ENCODE results near the gene MROH9.

The MROH9 gene

DNA sequence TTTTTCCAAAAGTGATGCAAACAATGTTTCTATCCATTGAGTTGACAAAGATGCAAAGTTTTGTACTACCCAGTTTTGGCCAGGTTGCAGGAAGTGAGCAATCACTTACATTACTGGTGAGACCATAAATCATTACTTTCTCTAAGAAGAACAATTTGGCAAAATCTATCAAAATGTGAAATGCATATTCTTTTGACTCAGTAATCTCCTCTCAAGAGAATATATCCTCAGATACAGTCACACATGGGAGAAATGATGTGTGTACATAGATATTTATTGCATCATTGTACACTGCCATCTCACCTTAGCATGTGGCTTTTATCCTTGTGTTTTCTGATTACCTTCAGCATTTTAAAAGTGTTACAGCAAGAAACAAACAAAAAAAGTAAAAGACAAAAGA is 103.0 kb downstream of the MROH9 start:
- H3K27me3 ChIP-seq (ENCODE audit: control insufficient read depth, insufficient read depth, low read length) = no peaks in the 10 kb centered on the region

DNA sequence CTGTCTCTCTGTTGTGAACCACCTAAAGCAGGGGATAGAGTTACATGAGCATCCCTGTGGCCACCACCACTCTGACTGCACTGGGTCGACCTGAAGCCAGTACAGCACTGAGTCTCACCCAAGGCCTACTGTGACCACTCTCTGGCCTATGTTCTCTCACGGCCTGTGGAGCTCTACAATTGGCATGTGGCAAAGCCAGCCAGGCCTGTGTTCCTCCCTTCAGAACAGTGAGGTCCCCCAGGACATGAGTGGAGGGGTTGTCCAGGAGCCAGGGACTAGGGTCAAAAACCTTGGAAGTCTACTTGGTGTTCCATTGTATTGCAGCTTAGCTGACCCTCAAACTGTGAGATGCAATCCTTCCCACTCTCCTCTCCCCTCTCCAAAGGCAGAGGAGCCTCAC is 112.7 kb downstream of the MROH9 start:
- H3K4me3 ChIP-seq (ENCODE audit: low read length) = no peak overlapping the region
- H3K9me3 ChIP-seq (replicated peaks; ENCODE audit: low read length) = no peaks in the 10 kb centered on the region
- H3K9ac ChIP-seq (ENCODE audit: low read depth, low read length) = no peak overlapping the region
- no peaks in the 10 kb centered on the region for H3K27me3 ChIP-seq (ENCODE audit: control insufficient read depth, insufficient read depth, low read length)
- H3K36me3 ChIP-seq (ENCODE audit: insufficient read depth, low read length) = no peaks in the 10 kb centered on the region
- no peaks in the 10 kb centered on the region for H3K4me1 ChIP-seq (ENCODE audit: control insufficient read depth, insufficient read depth, low read length)
- no peak overlapping the region for H3K4me2 ChIP-seq (ENCODE audit: low read length)

More for the DNA sequence above, 103.0 kb downstream of the MROH9 start:
- Histone ChIP-seq H3K4me1 (ENCODE audit: control insufficient read depth, insufficient read depth, low read length) (no peaks in the 10 kb centered on the region), H3K36me3 (ENCODE audit: insufficient read depth, low read length) (no peaks in the 10 kb centered on the region), H3K4me3 (ENCODE audit: low read length) (no peak overlapping the region), H3K9ac (ENCODE audit: low read depth, low read length) (no peak overlapping the region), H3K4me2 (ENCODE audit: low read length) (no peak overlapping the region), H3K9me3 (replicated peaks; ENCODE audit: low read length) (no peaks in the 10 kb centered on the region)

DNA sequence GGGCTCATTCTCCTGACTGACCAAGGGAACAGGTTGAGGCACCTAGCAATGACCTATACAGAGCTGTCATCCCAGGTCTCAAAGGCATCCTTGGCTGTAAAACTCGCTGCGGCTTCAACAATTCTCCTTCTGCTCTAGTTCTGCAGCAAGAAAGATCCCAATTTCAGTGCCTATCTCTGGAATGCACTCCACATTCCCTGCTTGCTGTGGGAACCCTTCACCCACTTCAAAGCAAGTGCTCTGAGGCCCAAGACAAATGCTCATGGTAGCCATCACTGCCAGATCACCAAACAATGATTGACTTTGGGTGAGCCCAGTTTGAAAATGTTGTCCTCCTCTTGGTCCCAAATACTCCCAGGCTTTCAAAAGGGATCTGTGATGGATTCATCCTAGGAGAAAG is 117.6 kb downstream of the MROH9 start:
- Histone ChIP-seq H3K4me1 (ENCODE audit: control insufficient read depth, insufficient read depth, low read length) (no peaks in the 10 kb centered on the region), H3K4me2 (ENCODE audit: low read length) (no peak overlapping the region), H3K9me3 (replicated peaks; ENCODE audit: low read length) (no peaks in the 10 kb centered on the region), H3K27me3 (ENCODE audit: control insufficient read depth, insufficient read depth, low read length) (no peaks in the 10 kb centered on the region), H3K9ac (ENCODE audit: low read depth, low read length) (no peak overlapping the region), H3K4me3 (ENCODE audit: low read length) (no peak overlapping the region), H3K36me3 (ENCODE audit: insufficient read depth, low read length) (no peaks in the 10 kb centered on the region)

DNA sequence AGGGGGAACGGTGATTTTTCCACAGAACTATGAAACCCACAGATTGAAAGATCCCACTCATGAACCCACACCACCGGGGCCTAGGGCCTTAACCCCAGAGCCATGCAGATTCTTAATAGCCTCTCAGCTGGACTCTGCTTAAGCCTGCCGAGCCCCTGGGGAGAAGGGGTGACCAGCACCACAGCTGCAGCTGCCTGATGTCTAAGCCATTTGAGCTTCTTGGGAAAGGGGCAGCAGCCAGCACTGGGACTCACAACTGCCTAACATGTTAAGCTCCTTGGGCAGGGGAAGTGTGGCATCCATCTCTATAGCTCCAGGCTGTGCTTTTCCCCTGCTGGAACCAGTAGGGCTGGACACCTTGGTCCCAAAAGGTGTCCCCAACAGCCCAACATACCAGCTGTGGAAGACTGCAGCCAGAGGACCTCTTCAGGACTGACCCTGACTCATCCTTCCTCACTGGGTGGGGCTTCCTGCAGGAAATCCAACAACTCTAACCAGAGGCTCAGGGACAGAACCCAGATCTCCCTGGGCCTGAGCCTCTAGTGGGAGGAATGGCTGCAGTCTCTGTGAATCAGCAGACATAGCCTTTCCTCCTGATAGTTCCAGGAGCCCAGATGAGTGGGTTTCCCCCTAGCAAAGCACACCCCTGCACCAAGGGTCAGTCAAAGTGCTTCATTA is 120.8 kb downstream of the MROH9 start:
- no peaks in the 10 kb centered on the region for H3K27me3 ChIP-seq (ENCODE audit: control insufficient read depth, insufficient read depth, low read length)
- no peak overlapping the region for H3K9ac ChIP-seq (ENCODE audit: low read depth, low read length)
- H3K9me3 ChIP-seq (replicated peaks; ENCODE audit: low read length) = no peaks in the 10 kb centered on the region
- H3K4me3 ChIP-seq (ENCODE audit: low read length) = no peak overlapping the region
- no peak overlapping the region for H3K4me2 ChIP-seq (ENCODE audit: low read length)
- no peaks in the 10 kb centered on the region for H3K36me3 ChIP-seq (ENCODE audit: insufficient read depth, low read length)
- H3K4me1 ChIP-seq (ENCODE audit: control insufficient read depth, insufficient read depth, low read length) = no peaks in the 10 kb centered on the region

DNA sequence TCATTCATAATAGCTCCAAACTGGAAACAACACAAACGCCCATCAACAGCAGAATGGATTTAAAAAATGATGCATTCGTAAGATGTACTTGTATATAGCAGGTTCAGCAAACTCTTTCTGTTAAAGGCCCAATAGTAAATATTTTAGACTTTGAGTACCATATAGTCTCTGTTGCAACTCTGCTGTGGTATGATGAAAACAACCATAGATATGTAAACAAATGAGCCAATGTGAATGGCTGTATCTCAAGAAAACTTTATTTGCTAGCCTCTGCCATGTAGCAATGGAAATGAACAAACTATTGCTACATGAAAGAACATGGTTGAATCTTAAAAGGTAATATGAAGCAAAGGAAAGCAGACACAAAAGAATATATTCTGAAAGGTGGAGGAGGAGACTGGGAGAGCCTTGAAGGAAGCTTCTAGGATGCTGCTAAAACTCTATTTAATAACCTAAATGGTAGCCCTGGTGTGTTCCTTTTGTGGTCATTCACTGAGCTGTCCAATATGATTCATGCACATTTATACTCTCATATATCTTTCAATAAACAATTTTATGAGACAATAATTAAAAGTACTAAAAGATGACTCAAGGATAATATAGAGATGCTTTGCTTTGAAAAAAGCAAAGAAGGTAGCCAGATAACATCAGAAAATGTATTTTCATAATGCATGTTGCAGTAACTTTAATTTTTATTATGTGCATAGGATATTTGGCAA is 126.2 kb downstream of the MROH9 start:
- Histone ChIP-seq H3K4me2 (ENCODE audit: low read length) (no peak overlapping the region), H3K4me3 (ENCODE audit: low read length) (no peak overlapping the region), H3K9me3 (replicated peaks; ENCODE audit: low read length) (no peaks in the 10 kb centered on the region), H3K27me3 (ENCODE audit: control insufficient read depth, insufficient read depth, low read length) (peaks cover 6% of the 10 kb centered on the region), H3K4me1 (ENCODE audit: control insufficient read depth, insufficient read depth, low read length) (no peaks in the 10 kb centered on the region), H3K9ac (ENCODE audit: low read depth, low read length) (no peak overlapping the region), H3K36me3 (ENCODE audit: insufficient read depth, low read length) (no peaks in the 10 kb centered on the region)

DNA sequence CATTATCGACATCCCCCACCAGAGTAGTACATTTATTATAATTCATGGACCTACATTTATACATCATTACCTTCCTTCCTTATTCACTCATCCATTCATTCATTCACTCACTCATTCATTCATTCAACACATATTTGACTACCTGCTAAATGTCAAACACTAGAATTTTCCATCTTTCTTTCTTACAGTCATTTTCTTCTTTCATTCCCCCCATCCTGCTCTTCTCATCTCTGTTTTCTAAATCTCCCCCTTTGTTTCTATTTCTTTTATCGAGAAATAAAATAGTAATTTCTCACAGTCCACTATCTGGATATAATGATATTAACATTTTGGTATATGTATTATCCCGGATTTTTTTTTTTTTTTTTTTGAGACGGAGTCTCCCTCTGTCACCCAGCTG is 127.6 kb downstream of the MROH9 start:
- no peak overlapping the region for H3K9ac ChIP-seq (ENCODE audit: low read depth, low read length)
- no peak overlapping the region for H3K4me3 ChIP-seq (ENCODE audit: low read length)
- peaks cover 6% of the 10 kb centered on the region for H3K27me3 ChIP-seq (ENCODE audit: control insufficient read depth, insufficient read depth, low read length)
- H3K4me1 ChIP-seq (ENCODE audit: control insufficient read depth, insufficient read depth, low read length) = no peaks in the 10 kb centered on the region
- H3K36me3 ChIP-seq (ENCODE audit: insufficient read depth, low read length) = no peaks in the 10 kb centered on the region
- no peaks in the 10 kb centered on the region for H3K9me3 ChIP-seq (replicated peaks; ENCODE audit: low read length)
- no peak overlapping the region for H3K4me2 ChIP-seq (ENCODE audit: low read length)

DNA sequence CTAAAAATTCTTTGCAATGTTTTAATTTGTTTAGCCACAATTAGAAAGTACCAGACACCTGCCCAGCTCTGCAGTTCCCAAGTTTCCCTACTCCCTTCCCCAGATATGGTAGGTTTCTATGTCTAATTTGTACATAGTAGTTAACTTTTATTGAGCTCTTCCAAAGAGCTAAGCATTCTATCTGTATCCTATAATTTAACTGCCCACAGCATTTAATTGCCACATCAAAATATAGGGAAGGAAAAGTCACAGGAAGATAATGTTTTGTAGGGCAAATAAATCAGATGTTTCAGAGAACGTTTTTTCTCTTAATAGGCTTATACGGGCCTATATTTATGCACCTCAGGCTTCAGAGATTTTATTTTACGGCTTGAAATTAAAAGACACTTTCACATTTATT is 139.7 kb downstream of the MROH9 start:
- Histone ChIP-seq H3K4me1 (ENCODE audit: control insufficient read depth, insufficient read depth, low read length) (no peaks in the 10 kb centered on the region), H3K9me3 (replicated peaks; ENCODE audit: low read length) (no peaks in the 10 kb centered on the region), H3K9ac (ENCODE audit: low read depth, low read length) (no peak overlapping the region), H3K27me3 (ENCODE audit: control insufficient read depth, insufficient read depth, low read length) (no peaks in the 10 kb centered on the region), H3K36me3 (ENCODE audit: insufficient read depth, low read length) (no peaks in the 10 kb centered on the region), H3K4me2 (ENCODE audit: low read length) (no peak overlapping the region), H3K4me3 (ENCODE audit: low read length) (no peak overlapping the region)

DNA sequence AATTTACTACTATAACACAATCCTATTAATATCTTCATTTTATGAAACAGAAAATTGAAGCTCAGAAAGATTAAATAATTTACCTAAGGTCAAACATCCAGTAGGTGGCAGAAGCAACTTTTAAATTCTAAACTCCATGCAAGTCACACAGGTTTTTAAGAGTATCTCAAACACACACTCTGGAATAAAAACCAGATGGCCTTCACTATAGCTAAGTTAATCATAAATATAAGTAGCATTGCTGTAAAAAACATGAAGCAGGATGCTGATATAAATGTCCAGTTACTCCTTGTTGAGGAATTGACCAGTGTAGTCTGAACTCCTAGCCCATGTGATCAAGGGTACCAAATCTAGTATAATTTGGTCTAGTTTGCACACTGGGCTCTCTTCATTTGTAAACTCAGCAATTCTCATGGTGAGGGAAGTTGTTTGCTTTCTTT is 146.0 kb downstream of the MROH9 start:
- H3K27me3 ChIP-seq (ENCODE audit: control insufficient read depth, insufficient read depth, low read length) = no peaks in the 10 kb centered on the region
- H3K9me3 ChIP-seq (replicated peaks; ENCODE audit: low read length) = no peaks in the 10 kb centered on the region
- H3K36me3 ChIP-seq (ENCODE audit: insufficient read depth, low read length) = no peaks in the 10 kb centered on the region
- H3K4me2 ChIP-seq (ENCODE audit: low read length) = peak overlapping the region; percentile 44
- no peak overlapping the region for H3K4me3 ChIP-seq (ENCODE audit: low read length)
- peak overlapping the region; percentile 11 for H3K9ac ChIP-seq (ENCODE audit: low read depth, low read length)
- peaks cover 11% of the 10 kb centered on the region for H3K4me1 ChIP-seq (ENCODE audit: control insufficient read depth, insufficient read depth, low read length)

DNA sequence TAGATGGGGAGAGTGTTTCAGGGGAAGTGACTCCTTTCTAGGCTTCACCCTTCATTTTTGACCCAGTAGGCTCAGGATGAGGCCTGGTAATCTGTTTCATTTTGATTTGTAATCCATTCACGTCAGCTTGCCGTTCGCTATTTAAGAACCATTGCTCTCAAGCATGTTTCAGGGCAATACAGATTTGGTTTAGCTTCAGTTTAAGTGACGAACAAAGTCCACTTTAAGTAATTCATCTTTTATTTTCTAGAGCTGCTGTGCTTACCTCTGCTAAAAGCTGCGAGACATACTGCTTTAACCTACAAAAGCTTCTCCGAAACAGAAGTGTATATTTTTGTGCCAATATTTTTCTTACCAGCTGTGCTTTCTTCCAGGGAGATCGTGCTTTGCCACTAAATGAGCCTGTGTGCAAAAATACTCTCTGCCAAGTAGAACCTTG is 146.4 kb downstream of the MROH9 start:
- Histone ChIP-seq H3K4me3 (ENCODE audit: low read length) (no peak overlapping the region), H3K4me1 (ENCODE audit: control insufficient read depth, insufficient read depth, low read length) (peaks cover 11% of the 10 kb centered on the region), H3K36me3 (ENCODE audit: insufficient read depth, low read length) (no peaks in the 10 kb centered on the region), H3K4me2 (ENCODE audit: low read length) (peak overlapping the region; percentile 44), H3K9ac (ENCODE audit: low read depth, low read length) (peak overlapping the region; percentile 11), H3K9me3 (replicated peaks; ENCODE audit: low read length) (no peaks in the 10 kb centered on the region), H3K27me3 (ENCODE audit: control insufficient read depth, insufficient read depth, low read length) (no peaks in the 10 kb centered on the region)

DNA sequence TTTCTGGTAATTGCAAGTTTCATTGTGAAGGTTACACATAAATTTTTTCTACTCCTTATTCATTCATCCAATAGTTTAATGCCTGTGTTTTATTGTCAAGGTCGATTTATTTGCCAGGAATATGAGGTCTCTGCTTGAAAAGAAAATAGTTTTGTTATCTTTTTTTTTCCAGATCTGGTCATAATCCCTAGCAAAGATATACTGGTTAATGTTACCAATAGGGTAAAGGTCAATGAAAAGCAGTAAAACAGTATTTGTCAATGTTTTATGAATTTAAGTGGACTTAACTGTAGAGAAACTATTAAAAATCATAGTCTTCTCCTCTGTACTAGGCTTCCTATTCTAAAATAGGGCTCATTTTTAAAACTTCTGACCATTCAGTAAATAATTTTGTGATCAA is 147.3 kb downstream of the MROH9 start:
- Histone ChIP-seq H3K4me2 (ENCODE audit: low read length) (no peak overlapping the region), H3K4me1 (ENCODE audit: control insufficient read depth, insufficient read depth, low read length) (peaks cover 11% of the 10 kb centered on the region), H3K9ac (ENCODE audit: low read depth, low read length) (no peak overlapping the region), H3K4me3 (ENCODE audit: low read length) (no peak overlapping the region), H3K27me3 (ENCODE audit: control insufficient read depth, insufficient read depth, low read length) (no peaks in the 10 kb centered on the region), H3K36me3 (ENCODE audit: insufficient read depth, low read length) (no peaks in the 10 kb centered on the region), H3K9me3 (replicated peaks; ENCODE audit: low read length) (no peaks in the 10 kb centered on the region)

DNA sequence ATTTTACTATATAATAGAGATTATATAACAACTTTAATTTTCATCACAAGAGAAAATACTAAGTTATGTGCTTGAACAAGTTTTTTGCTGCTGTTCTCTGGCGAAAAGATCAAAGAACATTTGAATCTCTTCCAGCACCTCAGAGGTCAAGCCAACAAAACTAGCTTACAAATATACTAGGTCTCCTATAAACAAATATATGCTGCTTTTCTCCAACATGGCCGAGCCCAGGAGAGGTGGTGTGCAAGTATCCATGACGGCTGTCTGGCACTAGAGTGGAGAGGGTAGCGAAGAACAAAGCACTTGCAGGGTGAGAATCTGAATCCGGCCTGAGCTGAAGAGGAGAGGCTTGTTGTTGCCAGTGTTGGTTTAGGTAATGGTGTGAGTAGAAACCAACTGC is 147.9 kb downstream of the MROH9 start:
- peaks cover 11% of the 10 kb centered on the region for H3K4me1 ChIP-seq (ENCODE audit: control insufficient read depth, insufficient read depth, low read length)
- no peaks in the 10 kb centered on the region for H3K27me3 ChIP-seq (ENCODE audit: control insufficient read depth, insufficient read depth, low read length)
- H3K4me2 ChIP-seq (ENCODE audit: low read length) = no peak overlapping the region
- no peak overlapping the region for H3K4me3 ChIP-seq (ENCODE audit: low read length)
- no peak overlapping the region for H3K9ac ChIP-seq (ENCODE audit: low read depth, low read length)
- no peaks in the 10 kb centered on the region for H3K9me3 ChIP-seq (replicated peaks; ENCODE audit: low read length)
- H3K36me3 ChIP-seq (ENCODE audit: insufficient read depth, low read length) = no peaks in the 10 kb centered on the region

DNA sequence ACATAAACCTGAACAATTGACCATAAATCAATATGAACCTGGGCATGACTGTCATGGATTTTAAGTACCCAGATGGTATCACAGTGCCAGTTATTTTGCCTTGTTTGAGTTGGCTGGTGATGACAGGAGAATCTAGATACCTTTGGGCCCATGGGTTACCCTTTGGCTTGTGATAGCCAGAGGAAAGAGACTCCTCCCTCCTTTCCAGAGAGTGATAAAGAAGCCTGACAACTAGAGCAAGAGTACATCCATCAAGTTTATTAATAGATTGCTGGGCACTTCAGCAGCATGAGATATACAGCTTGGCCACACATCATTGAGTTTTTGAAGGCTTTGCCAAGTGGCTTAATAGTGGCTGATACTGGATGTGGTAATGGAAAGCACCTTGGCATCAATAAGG is 148.8 kb downstream of the MROH9 start:
- H3K9me3 ChIP-seq (replicated peaks; ENCODE audit: low read length) = no peaks in the 10 kb centered on the region
- H3K27me3 ChIP-seq (ENCODE audit: control insufficient read depth, insufficient read depth, low read length) = no peaks in the 10 kb centered on the region
- no peak overlapping the region for H3K4me2 ChIP-seq (ENCODE audit: low read length)
- H3K4me3 ChIP-seq (ENCODE audit: low read length) = no peak overlapping the region
- H3K36me3 ChIP-seq (ENCODE audit: insufficient read depth, low read length) = no peaks in the 10 kb centered on the region
- no peak overlapping the region for H3K9ac ChIP-seq (ENCODE audit: low read depth, low read length)
- H3K4me1 ChIP-seq (ENCODE audit: control insufficient read depth, insufficient read depth, low read length) = peaks cover 11% of the 10 kb centered on the region
